ENCODE results near the gene TSHZ2.

- TF ChIP-seq ATF3 (CRISPR knock-in tag; conservative IDR thresholded peaks at IDR 0.05) (no peak), MAX (CRISPR knock-in tag; IDR thresholded peaks at IDR 0.05) (no peak)
Observed at GRCh38 chr20:53032478-53032932, 60.3 kb downstream of the TSHZ2 start.

All from WTC11 (cell line).